ENCODE results near the gene G0S2. TPM values are rescaled to one million over a fixed set of nuclear protein-coding genes. Genes with fewer than 3 reads are reported as not detected.

G0S2 gene
- total RNA-seq, 2 experiments from 2014 or later: 6.4 to 6.8 TPM

- intact Hi-C loops (cut with DNase I, micrococcal nuclease): no loop called here
- no peak for TF ChIP-seq CTCF (IDR thresholded peaks at IDR 0.05)
- ATAC-seq (ENCODE audit: poor library complexity): no peak
These were observed 32.4 kb upstream of the G0S2 start for GRCh38 chr1:209642816-209643215.

GRCh38 chr1:209643285-209644020, 31.8 kb upstream of the G0S2 start:
- POLR2A ChIA-PET: no interaction called here
- Mint-ChIP-seq H3K4me1 (ENCODE audit: low read depth) (no peaks in the 10 kb centered on the region), H3K9me3 (no peaks in the 10 kb centered on the region), H3K36me3 (ENCODE audit: low read depth) (no peaks in the 10 kb centered on the region), H3K27ac (no peak overlapping the region), H3K27me3 (no peaks in the 10 kb centered on the region), H3K4me3 (no peak overlapping the region)
- Histone ChIP-seq H3K27ac (ENCODE audit: low read depth in 1 of 2, low read length in 2 of 2) (no peak overlapping the region), H3K4me1 (ENCODE audit: insufficient read depth, low read length) (no peaks in the 10 kb centered on the region), H3K27me3 (ENCODE audit: control insufficient read depth in 1 of 2, insufficient read depth in 2 of 2, low read length in 2 of 2) (no peaks in the 10 kb centered on the region), H3K4me3 (ENCODE audit: low read length) (no peak overlapping the region), H3K36me3 (ENCODE audit: insufficient read depth, low read length) (no peaks in the 10 kb centered on the region), H3K9me3 (ENCODE audit: control insufficient read depth in 1 of 2, insufficient read depth in 1 of 2, low read length in 2 of 2) (no peaks in the 10 kb centered on the region)
- no peak for TF ChIP-seq CTCF (IDR thresholded peaks at IDR 0.05)
- intact Hi-C loops (cut with DNase I, micrococcal nuclease): no loop called here
- ATAC-seq (ENCODE audit: poor library complexity): no peak
- CTCF ChIA-PET: no interaction called here
- DNase-seq: no peak

More at GRCh38 chr1:209642816-209643215, 32.4 kb upstream of the G0S2 start:
- Histone ChIP-seq H3K4me3 (ENCODE audit: low read length) (no peak overlapping the region), H3K27me3 (ENCODE audit: control insufficient read depth in 1 of 2, insufficient read depth in 2 of 2, low read length in 2 of 2) (no peaks in the 10 kb centered on the region), H3K4me1 (ENCODE audit: insufficient read depth, low read length) (no peaks in the 10 kb centered on the region), H3K36me3 (ENCODE audit: insufficient read depth, low read length) (no peaks in the 10 kb centered on the region), H3K9me3 (ENCODE audit: control insufficient read depth in 1 of 2, insufficient read depth in 1 of 2, low read length in 2 of 2) (no peaks in the 10 kb centered on the region), H3K27ac (ENCODE audit: low read depth in 1 of 2, low read length in 2 of 2) (no peak overlapping the region)
- no peaks in the 10 kb centered on the region for H3K27me3 Mint-ChIP-seq
- H3K36me3 Mint-ChIP-seq (ENCODE audit: low read depth): no peaks in the 10 kb centered on the region
- H3K4me3 Mint-ChIP-seq: no peak overlapping the region
- CTCF ChIA-PET: no interaction called here
- DNase-seq: no peak
- H3K4me1 Mint-ChIP-seq (ENCODE audit: low read depth): no peaks in the 10 kb centered on the region
- POLR2A ChIA-PET: no interaction called here
- no peak overlapping the region for H3K27ac Mint-ChIP-seq
- H3K9me3 Mint-ChIP-seq: no peaks in the 10 kb centered on the region

- no peak for ATAC-seq (ENCODE audit: poor library complexity)
- H3K27ac Mint-ChIP-seq: no peak overlapping the region
- no peak overlapping the region for H3K4me3 ChIP-seq (ENCODE audit: low read length)
- no peak for DNase-seq
- no peak overlapping the region for H3K4me3 Mint-ChIP-seq
- H3K4me1 Mint-ChIP-seq (ENCODE audit: low read depth): peaks cover 15% of the 10 kb centered on the region
- peaks cover 13% of the 10 kb centered on the region for H3K4me1 ChIP-seq (ENCODE audit: insufficient read depth, low read length)
- POLR2A ChIA-PET: no interaction called here
- no peaks in the 10 kb centered on the region for H3K9me3 Mint-ChIP-seq
- CTCF ChIA-PET: no interaction called here
- H3K27me3 Mint-ChIP-seq: no peaks in the 10 kb centered on the region
- intact Hi-C loops (cut with DNase I, micrococcal nuclease): no loop called here
- TF ChIP-seq CTCF (IDR thresholded peaks at IDR 0.05): no peak
- H3K36me3 ChIP-seq (ENCODE audit: insufficient read depth, low read length): no peaks in the 10 kb centered on the region
- H3K9me3 ChIP-seq (ENCODE audit: control insufficient read depth in 1 of 2, insufficient read depth in 1 of 2, low read length in 2 of 2): no peaks in the 10 kb centered on the region
- no peaks in the 10 kb centered on the region for H3K27me3 ChIP-seq (ENCODE audit: control insufficient read depth in 1 of 2, insufficient read depth in 2 of 2, low read length in 2 of 2)
- H3K27ac ChIP-seq (ENCODE audit: low read depth in 1 of 2, low read length in 2 of 2): no peak overlapping the region
- H3K36me3 Mint-ChIP-seq (ENCODE audit: low read depth): no peaks in the 10 kb centered on the region
These were observed 29.4 kb upstream of the G0S2 start for GRCh38 chr1:209645574-209646452.

All from CD4-positive, alpha-beta T cell (primary cell).